IPS-NIHi7 (cell line): ENCODE results near the gene ZBTB26.

Experiments used
- DNase-seq: peaks from one replicate; pipeline ENCODE4 v3.0.0; 2012; ENCODE audit warnings: mixed read lengths; ENCODE audit errors: extremely low spot score

ZBTB26 gene, protein sequence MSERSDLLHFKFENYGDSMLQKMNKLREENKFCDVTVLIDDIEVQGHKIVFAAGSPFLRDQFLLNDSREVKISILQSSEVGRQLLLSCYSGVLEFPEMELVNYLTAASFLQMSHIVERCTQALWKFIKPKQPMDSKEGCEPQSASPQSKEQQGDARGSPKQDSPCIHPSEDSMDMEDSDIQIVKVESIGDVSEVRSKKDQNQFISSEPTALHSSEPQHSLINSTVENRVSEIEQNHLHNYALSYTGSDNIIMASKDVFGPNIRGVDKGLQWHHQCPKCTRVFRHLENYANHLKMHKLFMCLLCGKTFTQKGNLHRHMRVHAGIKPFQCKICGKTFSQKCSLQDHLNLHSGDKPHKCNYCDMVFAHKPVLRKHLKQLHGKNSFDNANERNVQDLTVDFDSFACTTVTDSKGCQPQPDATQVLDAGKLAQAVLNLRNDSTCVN

DNA sequence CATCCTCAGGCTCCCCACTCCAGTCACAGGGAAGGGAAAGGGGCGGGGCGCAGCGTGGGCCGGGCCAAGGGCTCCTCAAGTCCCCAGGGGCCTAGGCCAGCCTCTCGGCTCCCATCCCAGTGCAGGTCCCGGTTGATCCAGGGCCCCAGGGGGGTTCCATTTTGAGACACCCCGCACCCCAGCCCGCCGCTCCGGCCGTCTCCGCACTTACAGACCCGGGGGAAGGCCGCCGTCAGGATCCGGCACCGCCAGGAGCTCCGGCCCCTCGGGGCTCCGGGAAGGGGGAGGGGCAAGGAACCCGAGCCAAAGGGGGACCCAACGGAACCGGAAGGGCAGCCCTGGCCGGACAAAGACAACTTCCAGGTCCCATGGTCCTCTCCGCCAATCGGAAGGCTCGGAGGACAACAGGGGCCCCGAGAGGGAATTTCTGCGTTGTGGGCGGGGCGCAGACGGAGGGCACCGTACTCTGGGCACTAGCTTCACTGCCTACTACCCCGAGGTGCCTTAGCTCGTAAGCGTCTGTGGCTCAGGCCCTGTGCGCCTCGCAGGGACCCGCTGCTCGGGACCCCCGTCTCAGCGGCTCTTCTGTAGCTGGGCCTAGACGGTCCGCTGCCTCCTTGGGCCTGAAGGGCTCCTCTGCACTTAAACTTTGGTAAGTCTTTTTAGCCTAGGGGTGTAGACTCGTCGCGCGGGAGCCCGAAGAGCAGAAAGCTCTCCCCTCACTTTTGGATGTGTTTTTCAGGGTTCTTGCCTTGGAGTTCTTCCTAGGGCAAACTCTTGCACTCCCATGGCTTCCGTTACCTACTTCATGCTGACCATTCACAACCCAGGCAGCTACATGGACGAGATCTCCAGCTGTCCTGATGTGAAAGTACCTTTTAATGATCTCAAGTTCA lies at the start of gene ZBTB26:
ZBTB26 (minus strand) TSS at position 287 of the 896 bp plus-strand sequence. CDS start 11,578 bp downstream, outside the sequence.
- DNase-seq, result peak; percentile 98

DNA sequence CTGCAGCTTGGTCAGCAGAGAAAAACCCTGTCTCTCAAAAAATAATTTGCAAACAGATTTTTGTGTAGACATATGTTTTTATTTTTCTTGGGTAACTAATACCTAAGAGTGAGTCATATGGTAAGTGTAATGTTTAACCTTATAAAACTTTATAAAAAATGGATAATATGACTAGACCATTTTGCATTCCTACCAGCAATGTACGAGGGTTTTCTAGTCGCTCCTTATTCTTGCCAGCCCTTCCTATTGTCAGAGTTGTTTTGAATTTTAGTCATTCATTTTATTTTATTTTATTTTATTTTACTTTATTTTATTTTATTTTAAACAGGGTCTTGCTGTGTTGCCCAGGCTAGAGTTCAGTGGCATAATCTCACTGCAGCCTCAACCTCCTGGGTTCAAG lies 47.3 kb upstream of the ZBTB26 start:
- DNase-seq, result no peak

DNA sequence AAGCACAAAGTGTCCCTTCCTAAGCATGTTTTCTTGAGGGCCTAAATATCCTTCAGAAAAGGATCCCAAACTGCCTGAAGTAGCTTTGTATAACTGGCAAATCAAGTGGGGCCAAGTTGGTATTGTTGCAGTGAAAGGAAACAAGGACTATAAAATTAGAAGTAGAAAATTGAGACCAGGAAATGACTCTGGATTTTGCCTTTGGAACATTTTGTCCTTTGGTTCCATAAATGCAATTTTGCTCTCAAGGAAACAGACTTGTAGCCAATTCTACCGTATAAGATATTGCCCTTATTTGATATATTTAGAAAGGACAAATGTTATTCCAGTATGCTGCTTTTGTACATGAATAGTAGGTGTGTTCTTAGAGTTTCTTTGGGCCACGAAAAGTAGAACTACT lies 43.9 kb upstream of the ZBTB26 start:
- DNase-seq, result no peak

DNA sequence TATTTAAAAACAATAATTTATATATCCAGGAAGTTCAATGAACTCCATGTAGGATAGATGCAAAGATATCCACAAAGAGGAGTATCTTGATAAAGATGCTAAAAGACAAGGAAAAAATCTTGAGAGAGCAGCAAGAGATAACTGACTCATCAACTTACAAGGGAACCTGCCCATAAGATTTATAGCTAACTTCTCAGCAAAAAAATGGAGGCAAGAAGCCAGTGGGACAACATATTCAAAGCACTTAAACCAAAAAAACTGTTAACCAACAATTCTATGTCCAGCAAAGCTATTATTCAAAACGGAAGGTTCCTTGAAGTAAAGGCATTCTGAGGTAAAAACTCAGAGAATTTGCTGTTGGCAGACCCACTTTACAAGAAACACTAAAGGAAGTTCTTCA lies 29.8 kb upstream of the ZBTB26 start:
- no peak for DNase-seq

DNA sequence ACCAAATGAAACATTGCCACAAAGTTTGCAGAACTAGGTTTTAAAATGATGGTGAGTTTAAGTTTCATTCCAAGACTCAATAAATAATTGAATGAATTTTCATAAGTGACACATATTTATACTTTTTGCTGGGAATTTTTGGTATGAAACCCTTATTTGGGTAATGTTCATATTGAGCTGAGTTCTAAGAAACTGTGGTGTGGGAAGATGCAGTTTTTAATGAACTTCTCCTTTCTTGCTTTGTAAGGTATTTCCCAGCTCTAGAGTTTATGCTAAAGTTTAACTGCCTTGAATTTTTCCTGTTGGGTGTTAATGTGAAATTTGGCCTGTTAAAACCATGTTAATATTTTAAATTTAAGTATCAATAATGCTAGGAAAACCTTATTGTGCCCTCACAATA lies 24.6 kb upstream of the ZBTB26 start:
- no peak for DNase-seq

DNA sequence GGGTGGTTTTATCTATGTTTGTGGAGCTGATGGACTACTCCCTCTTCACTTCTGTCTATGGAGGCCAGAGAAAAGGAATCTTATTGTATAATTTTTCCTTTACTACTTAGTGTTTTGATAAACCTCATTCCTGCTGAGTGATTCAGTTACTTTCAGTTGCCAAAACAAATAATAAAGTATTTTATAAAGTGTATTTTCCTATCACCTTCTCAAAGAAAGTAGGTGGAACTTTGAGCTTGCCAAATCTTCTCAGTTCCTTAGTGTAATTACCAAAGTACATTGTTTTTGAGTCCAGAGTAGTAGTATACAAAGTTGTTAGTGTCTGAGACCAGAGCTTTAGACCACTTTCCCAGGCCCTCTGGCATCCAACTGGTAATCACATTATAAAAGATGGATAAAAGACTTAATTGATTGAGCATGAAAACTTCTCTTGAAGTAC lies 23.0 kb upstream of the ZBTB26 start:
- DNase-seq, result no peak

DNA sequence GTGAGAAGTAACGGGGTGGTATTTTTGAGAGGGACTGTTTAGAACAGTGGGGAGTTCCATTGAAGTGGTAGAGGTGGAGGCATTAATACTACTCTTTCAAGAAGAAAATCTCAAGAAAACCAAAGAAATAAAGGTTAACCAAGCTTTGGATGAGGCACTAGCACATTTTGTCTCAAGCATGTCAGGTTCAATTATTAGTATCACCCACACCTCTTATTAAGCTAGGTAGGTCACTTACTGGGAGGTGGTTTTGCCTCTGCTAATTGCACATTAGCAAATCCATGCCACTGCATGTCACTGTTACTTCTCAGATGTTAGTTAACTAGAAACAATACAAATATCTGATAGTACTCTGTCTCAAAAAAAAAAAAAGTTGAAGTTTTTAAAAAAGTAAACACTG lies 19.7 kb upstream of the ZBTB26 start:
- no peak for DNase-seq

DNA sequence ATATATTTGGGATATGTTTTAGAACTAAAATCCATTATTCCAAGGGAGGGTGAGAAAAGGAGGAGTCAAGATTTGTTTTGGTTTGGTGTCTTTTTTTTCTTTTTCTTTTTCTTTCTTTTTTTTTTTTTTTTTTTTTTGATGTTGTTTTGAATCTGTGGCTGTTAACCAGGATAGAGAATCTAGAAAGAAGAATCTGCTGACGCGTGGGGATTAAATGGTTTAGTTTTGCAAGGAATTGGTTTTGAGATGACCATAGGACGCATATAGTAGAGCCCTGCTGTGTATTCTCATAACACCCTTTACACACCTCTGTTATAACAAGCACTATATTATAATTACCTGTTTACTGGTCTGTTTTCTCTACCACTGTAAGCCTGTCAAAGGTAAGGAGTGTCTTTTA lies 19.0 kb upstream of the ZBTB26 start:
- no peak for DNase-seq

DNA sequence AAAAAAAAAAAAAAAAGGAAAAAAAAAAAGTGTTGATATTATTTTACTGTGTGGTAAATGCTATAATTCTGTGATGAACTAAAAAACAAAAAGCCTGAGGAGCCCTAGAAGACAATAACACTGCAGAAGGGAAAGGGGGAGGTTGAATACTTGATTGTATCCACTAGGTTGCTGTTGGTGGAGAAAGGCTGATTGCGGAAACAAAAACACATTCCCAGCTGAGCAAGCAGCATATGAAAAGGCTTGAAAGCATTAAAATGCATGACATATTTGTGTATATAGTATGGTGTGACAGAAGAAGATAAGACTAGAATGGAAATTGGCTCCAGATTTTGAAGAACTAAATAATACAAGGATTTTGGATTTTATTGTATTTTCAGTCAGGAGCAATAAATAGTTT lies 18.4 kb upstream of the ZBTB26 start:
- DNase-seq, result no peak

DNA sequence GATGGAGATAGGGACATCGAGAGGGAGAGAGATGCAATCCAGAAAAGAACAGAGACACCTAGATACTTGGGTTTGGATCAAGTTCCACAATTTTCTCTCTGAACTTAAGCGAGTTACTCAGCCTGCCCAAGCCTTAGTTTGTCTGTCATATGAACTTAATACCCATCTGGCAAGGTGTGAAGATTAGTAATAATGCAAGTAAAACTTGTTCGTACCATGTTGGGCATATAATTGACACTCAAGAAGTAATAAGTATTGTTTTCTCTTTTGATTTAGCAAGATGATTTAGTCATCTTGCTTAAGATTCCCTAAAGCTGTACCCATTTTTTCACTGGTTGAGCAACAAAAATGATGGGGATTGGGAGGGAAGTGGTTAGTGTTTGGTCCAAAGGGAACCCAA lies 17.0 kb upstream of the ZBTB26 start:
- DNase-seq, result no peak

DNA sequence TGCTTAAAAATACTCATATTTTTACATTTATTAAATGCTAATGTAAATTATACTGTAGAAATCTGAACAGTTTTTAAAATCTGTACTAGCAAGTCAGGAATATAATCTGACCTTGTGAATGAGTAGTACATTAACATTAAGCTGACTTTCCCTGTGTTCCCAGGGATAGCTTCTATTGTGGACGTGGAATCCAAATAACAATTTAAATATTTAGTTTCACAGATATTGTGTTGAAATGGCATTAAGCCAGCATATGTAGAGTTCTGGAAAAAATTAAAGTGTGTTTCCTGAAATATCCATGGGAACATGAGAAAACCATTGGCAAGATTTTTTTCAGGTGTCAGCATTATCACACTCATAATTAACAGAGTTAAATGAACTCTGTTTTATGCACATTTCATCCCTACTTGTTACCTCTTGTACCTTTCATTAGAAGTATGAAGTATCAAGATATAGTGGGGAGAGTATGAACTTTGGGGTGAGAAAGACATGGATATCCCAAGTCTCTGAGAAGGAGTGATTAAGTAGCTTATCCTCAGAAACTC lies 15.2 kb upstream of the ZBTB26 start:
- DNase-seq, result no peak

DNA sequence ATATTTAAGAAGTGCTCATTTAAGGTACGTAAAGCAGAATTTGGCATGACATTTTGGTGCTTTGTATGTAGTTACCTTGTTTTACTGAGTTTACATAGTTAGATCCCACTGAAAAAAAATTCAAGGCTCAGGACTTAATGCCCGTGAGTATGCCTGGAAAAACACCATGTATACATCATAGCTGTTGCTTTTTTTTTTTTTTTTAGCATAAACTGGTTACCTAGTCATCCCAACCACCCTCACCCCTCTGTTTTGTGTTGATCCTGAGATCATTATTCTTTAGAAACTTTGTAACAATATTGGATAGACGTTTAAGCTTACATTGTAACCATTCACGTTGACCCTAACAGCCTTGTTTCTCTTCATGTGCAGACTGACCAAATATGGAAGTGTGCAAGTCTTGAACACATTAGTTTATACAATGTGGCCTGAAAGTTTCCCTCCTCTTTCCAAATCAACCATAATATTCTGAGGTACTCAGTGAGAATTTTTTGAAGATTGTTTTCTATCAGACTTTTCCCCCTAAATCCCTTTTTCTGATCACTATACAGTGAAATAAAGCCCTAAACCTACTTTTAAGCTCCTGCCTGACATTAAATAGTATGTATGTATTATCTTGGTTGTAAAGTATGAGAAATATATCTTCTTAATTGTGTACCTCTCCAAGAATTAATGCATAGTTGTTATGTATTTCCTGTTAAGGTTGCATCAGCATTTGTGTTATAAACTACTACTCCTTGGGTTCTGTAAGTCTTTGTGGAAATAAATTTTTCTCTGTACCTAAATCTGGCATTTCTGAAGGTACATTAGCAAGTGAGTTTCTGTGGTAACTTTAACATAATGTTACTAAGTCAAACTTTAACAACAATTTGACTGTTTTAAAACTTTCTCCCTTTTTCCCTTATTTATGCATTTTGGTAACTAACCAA lies 13.9 kb upstream of the ZBTB26 start:
- DNase-seq, result no peak

DNA sequence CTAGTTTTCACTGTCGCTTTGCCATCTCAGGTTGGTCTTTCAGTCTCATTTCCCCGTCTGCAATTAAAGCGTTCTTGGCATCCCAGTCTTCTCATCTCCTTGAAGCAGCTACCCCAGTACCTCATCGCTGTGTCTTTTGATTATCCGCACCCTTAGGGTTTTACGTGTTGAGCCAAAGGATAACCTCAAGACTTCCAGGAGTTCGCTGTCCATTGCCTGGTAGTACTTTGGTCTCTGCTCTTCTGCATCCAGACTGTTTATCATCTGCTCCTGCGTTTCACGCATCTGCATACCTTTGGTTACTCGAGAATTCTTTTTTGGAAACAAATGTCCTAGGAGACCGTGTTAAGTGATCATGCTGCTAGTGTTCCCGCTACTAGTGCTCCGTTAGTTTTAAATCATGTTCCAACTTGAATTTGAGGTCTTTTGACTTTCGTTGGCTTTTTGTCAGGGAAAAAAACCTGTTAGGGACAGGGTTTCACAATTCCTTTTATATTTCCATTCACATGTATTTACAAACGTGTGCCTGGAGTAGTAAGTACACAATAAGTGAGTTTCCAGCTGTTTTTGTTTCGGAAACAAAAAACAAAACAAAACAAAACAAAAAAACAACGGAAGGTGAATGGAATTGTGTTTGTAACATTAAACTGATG lies 10.4 kb upstream of the ZBTB26 start:
- peak; percentile 32 for DNase-seq

DNA sequence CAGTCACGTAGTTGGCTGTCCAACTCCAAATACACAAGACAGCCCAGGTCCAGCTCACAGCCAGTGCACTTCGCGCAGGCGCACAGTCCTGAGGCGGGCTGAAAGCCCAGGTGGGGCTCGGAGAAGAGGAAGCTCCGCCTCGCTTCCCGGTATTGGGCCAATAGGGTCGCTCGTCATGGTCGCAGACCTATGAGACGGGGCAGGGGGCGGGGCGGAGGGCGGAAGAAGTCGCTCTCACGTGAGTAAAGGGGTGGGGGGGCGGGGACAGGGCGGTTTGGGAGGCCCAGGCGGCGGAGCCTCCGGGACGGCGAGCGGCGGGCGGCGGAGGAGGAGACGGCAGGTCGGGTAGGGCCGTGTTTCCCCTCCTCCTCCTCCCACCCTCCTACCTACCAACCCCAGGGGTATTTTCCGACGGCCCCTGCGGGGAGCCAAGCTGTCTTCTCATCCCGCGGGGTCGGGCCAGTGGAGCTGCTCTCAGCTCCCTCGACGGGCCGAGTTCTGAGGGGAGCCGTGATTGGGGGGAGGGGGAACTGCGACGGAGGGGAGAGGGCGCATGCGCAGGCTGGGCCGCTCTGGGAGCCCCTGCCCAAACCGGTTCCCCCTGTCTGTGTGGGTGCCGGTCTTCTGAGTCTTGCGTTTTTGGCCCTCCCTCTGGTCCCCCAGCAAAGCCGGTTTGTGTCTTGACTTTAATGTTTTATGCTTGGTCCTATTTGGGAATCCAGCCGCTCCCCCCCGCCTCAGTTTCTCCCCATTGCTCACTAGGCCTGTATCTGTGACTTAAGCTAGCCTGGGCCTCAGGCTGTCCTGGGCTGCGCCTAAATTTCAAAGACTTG lies 9.7 kb upstream of the ZBTB26 start, which contains the start of gene RABGAP1:
RABGAP1 (plus strand) TSS at position 272 of the 833 bp plus-strand sequence. CDS start 16,040 bp downstream, outside the sequence.
- peak; percentile 99 for DNase-seq

DNA sequence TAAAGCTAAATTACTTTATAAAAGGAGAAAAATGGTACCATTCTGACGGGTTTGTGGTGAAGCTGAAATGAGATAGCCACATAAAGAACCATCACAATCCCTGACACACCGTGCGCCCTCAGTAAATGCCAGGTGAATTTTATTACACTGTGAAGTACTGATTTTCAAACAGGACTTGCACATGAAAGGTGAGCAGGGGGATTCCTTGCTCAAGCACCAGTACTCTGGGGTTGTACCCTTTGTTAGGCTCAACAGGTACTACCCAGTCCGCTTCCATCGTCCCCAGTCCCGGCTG lies 9.1 kb upstream of the ZBTB26 start:
- no peak for DNase-seq

DNA sequence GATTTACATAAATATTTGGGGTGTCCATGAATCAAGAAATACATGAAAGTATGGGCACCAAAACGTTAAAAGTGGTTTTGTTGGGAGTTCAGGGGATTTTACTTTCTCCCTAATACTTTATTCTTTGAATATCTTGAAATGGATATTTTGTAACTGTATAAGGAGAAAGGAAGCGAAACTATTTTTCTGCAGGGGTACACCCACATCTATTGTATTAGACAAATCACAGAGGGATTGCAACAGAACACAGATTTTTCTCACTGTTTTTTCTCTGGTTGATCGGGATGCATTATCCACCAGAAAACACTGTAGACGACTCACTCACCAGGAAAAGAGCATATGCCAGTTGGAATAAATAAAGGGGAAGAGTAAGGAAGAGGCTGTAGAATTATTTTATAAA lies 8.3 kb upstream of the ZBTB26 start:
- DNase-seq, result no peak

DNA sequence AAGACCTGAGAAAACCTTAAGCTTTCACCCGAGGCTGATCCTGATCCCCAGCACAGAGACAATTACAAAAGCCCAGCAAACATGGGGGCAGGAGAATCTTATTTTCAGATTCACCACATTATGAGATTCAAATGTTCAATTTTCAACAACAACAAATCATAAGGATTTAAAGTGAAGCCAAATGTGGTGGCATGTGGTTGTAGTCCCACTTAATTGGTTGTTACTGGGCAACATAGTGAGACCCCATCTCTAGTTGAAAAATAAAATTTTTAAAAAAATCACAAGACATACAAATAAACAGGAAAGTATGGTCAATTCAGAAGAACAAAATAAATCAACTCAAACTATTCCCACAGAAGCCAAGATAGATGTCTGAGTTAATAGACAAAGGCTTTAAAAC lies 5.6 kb upstream of the ZBTB26 start:
- no peak for DNase-seq

DNA sequence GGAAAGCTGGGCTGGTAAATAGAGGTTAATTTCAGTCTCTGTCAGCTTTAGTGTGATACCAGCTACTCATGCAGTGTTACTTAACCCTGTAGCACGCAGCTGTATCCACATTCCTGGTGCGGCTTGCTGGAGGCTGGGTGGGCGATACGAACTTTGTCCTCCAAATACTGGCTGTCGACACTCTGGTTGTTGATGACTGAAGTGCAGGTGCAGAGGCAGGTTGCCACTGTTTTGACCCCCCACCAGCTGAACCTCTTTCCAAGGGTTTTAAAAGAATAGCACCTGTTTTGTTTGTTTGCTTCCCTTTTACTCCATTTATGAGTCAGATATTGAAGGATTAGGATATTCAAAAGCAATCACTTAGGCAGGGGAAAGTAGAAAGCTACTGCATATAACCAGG lies 5.2 kb upstream of the ZBTB26 start:
- no peak for DNase-seq

DNA sequence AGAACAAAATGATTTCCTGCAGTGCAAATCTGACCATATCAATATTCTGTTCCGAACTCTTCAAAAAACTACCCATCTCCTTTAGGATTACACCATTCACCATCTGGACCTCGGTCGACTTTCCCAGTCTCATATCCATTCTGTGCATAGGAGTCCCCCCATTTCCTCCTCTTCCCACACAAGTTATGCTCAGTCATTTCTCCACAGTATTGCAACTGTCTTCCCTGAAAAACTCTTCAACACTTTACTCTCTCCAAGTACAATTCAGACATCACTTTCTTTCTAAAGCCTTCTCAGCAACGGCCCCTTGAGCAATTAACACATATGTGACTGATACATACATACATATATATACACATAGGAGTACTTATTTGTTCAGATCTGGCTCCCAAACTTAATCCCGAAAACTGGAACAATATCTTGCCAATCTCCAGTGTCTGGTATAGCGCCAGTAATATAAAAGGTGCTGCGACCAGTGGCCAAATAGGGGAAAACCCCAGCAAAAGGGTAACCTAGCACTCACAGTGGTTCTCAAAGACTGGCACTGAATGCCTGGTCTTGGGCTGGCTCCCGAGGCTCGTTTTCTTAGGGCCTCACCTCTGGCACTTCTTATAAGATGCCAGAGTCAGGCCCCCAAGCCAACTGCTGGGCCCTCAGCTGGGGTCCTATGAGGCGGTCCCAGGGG lies 629 bp downstream of the ZBTB26 start:
- DNase-seq, result no peak
